Kidney epithelial cell (primary cell): ENCODE data around the gene DLG5. TPM values are rescaled to one million over a fixed set of nuclear protein-coding genes. Genes with fewer than 3 reads are reported as not detected.

Experiments
- DNase-seq: peaks from one replicate; pipeline ENCODE4 v3.0.0-alpha.2; 2010; ENCODE audit warnings: low read depth
- H3K27me3 ChIP-seq: 2 replicates; pipeline ENCODE4 v1.6.0; 2011; ENCODE audit warnings: low read length; ENCODE audit not compliant: control insufficient read depth, insufficient read depth
- H3K36me3 ChIP-seq: 2 replicates; pipeline ENCODE4 v1.5.1; 2011; ENCODE audit warnings: low read length; ENCODE audit not compliant: control insufficient read depth, insufficient read depth
- H3K4me3 ChIP-seq: 2 replicates; pipeline ENCODE4 v1.5.1; 2011; ENCODE audit warnings: low read depth, mild to moderate bottlenecking, control low read depth, low read length
- CTCF ChIP-seq: IDR thresholded peaks from 2 replicates; pipeline ENCODE4 v1.5.1; 2011; ENCODE audit warnings: mild to moderate bottlenecking, moderate library complexity, low read length, control low read depth, inconsistent platforms; ENCODE audit not compliant: insufficient read depth, poor library complexity, severe bottlenecking
- total RNA-seq: library from RNA; depleted of rRNA; stranded (reverse); fragments of >200 nt; gene quantifications from 2 replicates; pipeline ENCODE4 v1.2.3, GENCODE V29; 2015

The DLG5 gene
- total RNA-seq, 1 donor from 2014 or later: 35.9 TPM

GRCh38 chr10:77835669-77836086 lies 90.9 kb downstream of the DLG5 start:
- TF ChIP-seq CTCF: no peak
- no peaks in the 10 kb centered on the region for H3K36me3 ChIP-seq
- no peak overlapping the region for H3K4me3 ChIP-seq
- no peaks in the 10 kb centered on the region for H3K27me3 ChIP-seq
- DNase-seq: no peak

GRCh38 chr10:77834943-77835668 lies 91.4 kb downstream of the DLG5 start:
- DNase-seq: no peak
- no peak overlapping the region for H3K4me3 ChIP-seq
- no peaks in the 10 kb centered on the region for H3K27me3 ChIP-seq
- H3K36me3 ChIP-seq: no peaks in the 10 kb centered on the region
- no peak for TF ChIP-seq CTCF

GRCh38 chr10:77834540-77834939 lies 92.0 kb downstream of the DLG5 start:
- no peak for DNase-seq
- Histone ChIP-seq H3K4me3 (no peak overlapping the region), H3K27me3 (no peaks in the 10 kb centered on the region), H3K36me3 (no peaks in the 10 kb centered on the region)
- no peak for TF ChIP-seq CTCF

GRCh38 chr10:77833792-77834191 lies 92.8 kb downstream of the DLG5 start:
- no peaks in the 10 kb centered on the region for H3K27me3 ChIP-seq
- H3K36me3 ChIP-seq: no peaks in the 10 kb centered on the region
- no peak overlapping the region for H3K4me3 ChIP-seq
- no peak for TF ChIP-seq CTCF
- no peak for DNase-seq

- H3K36me3 ChIP-seq: no peaks in the 10 kb centered on the region
- H3K4me3 ChIP-seq: no peak overlapping the region
- no peak for DNase-seq
- no peaks in the 10 kb centered on the region for H3K27me3 ChIP-seq
- TF ChIP-seq CTCF: no peak
Observed at GRCh38 chr10:77833225-77833624, 93.3 kb downstream of the DLG5 start.

- no peak overlapping the region for H3K4me3 ChIP-seq
- no peak for TF ChIP-seq CTCF
- H3K27me3 ChIP-seq: no peaks in the 10 kb centered on the region
- no peaks in the 10 kb centered on the region for H3K36me3 ChIP-seq
- no peak for DNase-seq
Observed at GRCh38 chr10:77832238-77832637, 94.3 kb downstream of the DLG5 start.
